COR-L47 (cell line): Measurements from ENCODE around the gene DCDC1.

Experiments used
- DNase-seq: peaks from one replicate; lab custom pipeline; 2025; lab: John Stamatoyannopoulos, UW

DCDC1 gene

DNA sequence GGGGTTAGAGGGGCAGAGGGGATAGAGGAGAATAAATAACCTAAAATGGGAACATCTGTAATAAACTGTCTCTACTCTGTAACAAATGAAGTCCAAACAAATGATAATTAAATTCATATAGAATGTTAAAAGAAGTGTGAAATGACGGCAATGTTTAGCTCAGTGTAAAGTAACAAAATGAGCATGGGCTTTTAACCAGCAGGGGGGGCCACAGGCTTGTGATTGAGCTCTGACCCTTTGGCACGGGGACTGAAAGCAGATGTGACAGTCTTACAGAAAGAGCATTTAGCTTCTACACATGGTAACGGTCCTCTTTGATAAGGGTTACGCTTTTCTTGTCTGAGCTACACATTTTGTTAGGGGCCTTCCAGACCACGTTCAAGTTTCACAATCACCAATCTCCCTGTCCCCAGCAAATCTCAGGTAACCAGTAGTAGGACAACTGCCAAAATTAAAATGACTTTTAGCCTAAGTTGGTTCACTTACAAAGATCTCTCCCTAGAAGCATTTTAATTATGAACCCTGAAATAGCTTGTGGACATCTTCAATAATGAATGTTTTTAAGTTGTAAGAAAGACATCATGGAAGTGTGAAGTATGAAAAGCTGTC lies 262.5 kb downstream of the DCDC1 start:
- DNase-seq, result peak; percentile 79

DNA sequence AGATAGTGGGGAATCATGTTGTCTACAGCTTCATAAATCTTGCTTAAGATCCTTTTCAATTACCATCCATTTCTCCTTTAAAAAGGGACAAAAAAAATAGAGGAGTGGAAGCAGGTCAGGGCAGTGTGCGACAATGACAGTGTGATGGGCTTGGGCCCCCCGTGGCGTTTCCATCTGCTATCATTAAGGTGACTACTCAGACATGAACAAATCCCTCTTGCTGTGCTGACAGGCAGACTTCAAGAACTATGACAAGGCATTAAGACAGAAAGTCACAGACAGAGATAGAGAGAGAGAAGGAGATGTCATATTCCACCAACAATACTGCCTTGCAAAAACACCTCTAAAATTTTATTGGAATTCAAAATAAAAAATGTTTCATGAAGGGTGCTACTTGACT lies 263.2 kb downstream of the DCDC1 start:
- peak; percentile 81 for DNase-seq

DNA sequence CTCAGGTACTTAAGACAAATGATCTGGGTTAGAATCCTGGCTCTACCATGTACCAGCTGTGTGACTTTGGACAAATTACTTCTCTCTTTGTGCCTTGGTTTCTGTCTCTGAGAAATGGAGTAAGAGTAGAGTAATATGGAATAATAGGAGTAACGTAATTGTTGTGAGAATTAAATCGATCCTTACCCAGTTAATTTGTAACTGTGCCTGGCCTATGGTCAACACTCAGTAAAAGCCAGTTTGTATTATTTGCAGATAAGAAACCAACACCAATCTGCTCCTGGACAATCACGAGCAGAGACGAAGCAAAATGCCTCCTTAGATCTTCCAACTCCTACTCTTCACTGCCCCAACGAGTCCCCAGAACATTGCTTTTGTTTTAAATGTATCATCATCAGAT lies 266.7 kb downstream of the DCDC1 start:
- DNase-seq, result no peak

DNA sequence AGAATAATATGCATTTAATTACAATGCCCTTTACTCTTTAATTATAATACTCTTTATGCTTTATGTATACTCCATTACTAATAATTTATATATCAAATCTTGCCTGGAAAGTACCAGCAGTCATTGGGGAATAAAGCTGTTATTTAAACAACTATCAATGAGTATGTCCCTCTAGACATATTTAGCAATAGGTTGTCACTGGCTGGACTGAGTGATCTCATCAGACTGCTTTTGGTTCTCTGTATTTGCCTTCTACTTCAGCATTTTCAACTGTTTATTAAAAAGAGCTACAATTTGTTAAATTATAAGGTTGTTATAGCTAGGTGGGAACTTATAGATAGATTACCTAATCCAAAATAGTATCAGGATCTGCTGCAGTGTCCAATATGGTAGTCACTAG lies 267.2 kb downstream of the DCDC1 start:
- no peak for DNase-seq

DNA sequence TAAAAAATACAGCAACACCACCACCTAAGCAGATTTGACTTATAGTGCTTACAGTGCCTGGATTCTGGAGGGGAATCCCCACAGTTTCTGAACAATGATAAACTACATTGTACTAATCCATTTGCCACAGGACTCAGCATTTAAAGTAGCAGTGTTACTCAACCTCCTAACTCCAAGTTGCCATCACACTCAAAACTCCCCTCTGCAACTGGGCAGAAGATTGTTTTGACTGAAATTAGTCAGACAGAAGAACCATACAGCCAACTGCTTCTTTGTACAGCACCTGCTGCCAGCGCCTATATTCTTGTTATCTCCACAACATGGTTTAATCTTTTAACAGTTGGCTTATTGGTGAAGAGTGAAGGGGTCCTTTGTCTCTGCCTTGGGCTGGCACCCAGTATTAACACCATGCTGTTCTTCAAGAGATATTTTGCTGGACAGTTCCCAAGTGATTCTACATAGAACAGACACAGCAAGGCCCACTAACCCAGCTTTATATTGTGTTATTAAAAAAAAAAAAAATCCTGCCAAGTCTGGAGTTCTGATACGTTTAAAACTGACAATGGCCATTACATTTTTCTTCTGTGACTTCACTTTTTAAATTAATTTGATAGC lies 273.2 kb downstream of the DCDC1 start:
- no peak for DNase-seq

DNA sequence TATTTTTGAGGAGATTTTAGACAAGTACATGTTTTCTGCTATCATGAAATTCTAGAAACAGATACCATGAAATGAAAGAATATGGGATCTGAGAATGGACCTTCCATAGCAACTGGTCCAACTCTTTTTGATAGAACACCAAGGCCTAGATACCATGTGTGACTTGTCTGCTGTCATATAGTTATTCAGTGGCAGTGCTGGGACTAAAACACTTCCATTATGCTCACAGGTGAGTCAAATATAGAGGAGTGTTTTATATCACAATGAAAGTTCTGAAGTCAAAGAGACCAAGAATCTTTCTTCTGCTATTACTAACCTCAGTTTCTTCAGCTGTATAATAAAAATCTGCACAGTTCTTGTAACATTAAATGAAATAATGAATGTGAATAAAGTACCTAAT lies 276.9 kb downstream of the DCDC1 start:
- DNase-seq, result no peak

DNA sequence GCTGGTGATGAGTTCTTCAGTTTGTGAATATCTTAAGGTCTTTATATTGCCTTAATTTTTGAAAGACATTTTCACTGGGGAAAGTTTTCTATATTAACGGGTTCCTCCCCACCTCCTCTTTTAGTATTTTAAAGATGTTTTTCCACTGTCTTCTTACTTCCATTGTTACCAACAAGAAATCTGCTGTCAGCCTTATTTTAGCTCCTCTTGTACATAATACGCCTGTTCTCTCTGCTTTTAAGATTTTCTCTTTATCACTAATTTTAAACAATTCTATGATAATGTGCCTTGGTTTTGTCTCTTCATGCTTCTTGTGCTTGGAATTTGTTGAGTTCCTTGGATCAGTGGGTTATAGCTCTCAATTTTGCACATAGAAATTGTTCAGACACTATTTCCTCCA lies 280.4 kb downstream of the DCDC1 start:
- DNase-seq, result no peak

DNA sequence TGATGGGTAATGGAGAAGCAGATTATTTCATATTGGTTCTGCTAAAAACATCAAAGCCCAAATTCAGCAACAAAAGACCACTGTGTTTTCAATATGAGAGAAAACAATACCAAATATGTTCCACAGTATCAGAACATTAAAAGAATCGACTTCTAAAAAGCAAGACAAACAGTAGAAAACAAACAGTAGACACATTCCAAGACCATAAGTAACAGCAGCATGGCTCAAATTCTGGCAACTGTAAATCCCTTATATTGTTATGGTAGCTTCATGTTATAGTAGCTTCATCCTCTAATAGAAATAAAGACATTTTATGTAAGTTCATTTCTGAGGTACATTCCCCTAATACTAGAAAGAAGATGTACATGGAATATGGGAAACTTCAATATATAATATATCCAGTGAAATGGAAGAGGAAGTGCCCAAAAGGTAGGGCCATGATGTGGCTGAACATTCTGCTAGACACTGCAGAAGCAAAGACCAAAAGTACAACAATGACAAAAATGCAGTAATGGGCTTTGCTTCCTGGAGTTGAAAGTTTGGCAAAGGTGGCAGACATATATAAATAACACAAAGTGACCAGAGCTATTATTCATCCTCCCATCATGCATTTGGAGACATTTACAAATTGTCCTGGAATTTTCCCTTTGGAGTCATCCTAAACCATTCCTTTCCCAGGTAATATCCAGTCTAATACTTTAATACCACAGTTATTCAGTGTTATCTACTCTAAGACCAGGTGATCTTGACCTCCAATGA lies 299.9 kb downstream of the DCDC1 start:
- DNase-seq, result no peak

DNA sequence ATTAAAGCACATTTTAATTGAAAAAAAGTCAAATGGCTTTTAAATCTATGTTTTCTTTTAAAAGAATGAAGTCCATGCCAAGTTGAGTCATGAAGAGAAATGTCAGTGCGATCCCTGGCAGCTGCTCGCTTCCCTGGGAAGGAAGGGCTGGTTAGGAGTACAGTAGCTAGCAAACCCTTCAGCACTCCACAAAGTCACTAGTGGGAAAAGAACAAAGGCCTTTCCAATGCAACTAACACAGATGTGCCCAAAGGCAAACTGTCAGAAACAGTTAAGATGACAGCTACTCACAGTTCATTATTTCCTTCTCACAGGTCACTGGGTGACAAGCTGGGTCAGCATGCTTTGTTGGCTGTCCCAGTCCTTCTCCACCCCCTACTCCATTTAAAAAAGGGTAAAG lies 308.7 kb downstream of the DCDC1 start:
- DNase-seq, result no peak

DNA sequence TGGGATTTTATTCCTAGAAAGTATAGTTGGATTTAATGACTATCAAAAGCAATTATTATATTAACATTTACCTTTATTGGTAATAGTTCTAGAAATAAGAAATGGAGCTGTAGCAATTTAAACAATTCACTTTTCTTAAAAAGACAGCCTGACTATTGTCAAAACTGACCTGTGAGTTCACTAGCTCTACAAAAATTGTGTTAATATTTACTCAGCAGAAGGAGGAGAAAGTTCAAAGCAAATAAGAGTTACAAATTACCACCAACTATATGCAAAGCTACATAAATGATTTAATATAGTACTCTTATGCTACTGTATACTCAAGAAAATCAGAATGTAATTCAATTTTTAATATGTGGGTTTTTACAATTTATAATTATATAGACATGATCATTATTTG lies 310.0 kb downstream of the DCDC1 start:
- DNase-seq, result no peak

DNA sequence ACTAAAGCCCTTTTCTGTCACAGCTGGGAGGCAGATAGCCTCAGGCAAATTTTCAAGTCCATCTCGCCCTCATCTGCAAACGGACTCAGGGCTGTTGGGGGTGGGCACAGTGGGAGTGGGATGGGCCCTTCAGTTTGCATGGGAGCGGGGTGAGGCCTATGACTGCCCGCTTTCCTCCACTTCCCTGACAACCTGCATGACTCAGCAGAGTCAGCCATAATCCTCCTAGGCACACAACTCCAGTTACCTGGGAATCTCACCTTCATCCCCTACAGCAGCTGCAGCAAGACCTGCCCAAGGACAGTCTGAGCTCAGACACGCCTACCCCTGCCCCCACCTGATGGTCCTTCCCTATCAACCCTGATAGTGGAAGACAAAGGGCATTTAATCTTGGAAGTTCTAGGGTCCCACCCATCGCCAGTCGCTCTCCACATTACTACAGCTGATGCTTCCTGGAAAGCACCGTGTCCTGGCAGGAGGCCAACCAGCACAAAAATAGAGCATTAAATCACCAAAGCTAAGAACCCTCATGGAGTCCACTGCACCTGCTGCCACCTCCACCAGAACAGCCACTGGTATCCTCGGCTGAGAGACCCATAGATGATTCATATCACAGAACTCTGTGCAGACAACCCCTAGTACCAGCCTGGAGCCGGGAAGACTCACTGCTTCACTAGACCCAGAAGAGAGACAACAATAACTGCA lies 319.3 kb downstream of the DCDC1 start:
- DNase-seq, result peak; percentile 85

DNA sequence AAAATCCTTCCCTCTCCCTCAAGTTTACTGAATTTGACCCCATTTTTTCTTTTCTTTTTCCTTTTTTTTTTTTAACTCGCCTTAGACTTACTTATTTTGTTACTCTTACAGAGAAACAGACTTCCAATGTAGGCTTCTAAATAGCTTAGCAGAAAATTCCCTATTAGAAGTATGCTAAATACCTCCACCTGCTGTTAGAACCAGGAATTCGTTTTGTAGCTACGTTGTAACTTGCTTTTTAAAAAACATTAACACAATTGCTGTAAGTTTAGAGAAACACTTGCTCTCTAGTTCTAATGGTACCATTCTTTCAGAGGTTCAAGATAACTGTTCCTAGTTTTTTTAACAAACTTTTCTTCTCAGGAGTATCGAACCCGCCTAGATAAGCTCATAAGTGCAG lies 324.2 kb downstream of the DCDC1 start:
- peak; percentile 23 for DNase-seq

DNA sequence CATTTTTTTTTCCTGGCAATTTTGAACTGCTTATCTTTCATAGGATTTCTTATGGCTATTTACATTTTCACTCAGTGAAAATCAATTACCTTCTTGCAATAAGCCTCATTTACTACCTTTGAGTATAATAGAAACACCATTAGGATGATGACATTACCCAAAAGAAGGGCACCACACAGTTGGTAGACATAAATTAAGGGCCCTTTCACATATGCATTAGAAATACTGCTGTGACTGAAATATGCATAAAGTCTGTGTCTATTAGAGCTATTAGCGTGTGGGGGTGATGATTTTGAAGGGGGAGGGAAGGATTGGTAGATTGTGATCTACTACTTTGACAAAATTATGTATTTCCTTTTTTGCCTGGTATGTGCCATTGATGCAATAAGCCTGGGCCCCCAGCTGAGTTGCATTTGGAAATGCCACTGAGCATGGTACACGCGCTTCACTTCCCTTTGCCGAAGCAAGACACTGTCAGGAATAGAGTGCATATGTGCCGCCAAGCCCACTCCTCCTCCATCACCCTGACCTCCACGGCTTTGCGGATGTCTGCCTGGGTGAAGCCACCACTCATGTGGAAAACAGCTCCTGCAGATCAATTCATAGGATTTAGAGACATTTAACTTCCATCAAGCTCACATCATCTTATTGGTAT lies 339.3 kb downstream of the DCDC1 start:
- no peak for DNase-seq

DNA sequence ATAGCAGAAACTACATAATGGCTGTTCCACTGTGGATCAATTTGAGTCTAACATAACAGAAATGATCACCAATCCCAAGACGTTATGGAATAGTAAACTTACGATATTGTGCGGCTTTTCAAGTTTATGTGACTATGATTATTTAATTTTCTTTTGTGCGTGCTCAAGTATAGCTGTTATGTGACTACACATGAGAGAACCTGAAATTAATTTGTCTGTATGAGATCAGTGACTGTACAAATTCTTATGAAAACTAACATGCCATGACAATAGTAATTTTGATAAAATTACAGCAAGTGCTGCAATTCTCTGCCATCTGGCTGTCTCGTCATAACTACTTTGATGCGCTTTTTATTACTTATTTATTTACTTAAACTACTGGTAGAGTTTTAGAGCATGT lies 343.2 kb downstream of the DCDC1 start:
- DNase-seq, result no peak

DNA sequence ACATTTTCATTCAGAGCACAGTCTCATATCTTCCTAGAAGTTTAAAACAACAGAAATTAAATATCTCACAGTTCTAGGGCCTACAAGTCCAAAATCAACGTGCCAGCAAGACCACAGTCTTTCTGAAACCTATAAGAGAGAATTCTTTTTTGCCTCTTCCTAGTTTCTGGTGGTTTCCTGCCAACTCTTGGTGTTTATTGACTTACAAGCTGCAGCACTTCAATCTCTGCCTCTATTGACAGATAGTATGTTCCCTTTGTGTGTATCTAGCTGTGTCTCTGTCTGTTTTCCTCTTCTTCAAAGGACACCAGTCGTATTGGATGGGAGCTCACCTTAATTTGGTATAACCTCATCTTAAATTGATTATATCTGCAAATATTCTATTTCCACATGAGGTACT lies 347.5 kb downstream of the DCDC1 start:
- no peak for DNase-seq

DNA sequence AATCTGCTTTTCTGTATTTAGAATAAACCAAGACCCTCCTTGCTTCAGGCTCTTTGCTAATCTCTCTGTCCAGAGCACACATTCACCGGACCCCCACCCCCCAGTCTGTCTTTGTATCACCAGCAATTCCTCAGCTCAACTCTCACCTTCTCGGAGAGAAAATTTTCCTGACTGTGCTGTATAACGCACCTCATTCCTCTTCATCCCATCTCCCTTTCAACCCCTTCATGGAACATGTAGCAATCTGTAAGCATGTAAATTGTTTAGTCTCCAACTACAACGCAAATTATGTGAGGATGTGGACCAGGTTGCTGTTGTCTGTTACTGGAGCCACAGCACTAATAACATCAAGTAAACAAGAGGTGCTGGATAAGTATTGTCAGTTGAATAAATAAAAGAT lies 349.8 kb downstream of the DCDC1 start:
- DNase-seq, result no peak

DNA sequence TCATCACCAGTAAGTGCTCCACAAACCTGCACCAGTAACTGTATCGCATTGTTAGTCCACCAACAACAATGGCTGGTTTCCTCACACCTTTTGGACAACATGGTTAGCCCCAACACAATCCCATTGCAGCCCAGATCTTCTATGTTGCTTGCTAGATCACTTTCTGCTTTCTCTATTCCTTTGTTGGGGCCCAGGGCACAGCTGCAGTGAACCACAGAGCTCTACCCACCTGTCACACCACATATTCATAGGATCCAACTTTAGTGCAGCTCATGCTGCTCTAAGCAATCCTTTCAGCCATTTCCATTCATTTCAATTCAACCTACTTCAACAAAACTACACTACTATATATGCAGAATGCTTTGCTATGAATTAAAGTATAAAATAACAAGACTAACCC lies 364.3 kb downstream of the DCDC1 start:
- no peak for DNase-seq

DNA sequence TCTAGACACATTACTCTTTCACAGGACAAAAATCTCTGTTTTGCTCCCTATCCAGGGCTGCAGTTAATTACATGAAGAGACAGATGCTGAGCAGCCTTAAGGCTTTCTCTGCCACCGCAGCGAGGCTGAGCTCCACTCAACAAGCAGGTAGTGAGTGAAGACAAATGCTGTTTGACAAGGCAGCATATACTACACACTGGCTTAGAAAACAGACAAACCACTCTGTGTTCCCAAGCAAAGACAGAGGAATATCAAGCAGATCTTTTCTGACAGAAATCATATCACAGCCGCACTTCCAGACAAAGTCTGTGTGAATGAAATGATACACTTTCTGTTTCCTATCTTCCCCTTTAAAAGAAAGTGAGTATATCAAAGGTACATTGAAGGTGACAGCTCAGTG lies 368.1 kb downstream of the DCDC1 start:
- DNase-seq, result no peak

DNA sequence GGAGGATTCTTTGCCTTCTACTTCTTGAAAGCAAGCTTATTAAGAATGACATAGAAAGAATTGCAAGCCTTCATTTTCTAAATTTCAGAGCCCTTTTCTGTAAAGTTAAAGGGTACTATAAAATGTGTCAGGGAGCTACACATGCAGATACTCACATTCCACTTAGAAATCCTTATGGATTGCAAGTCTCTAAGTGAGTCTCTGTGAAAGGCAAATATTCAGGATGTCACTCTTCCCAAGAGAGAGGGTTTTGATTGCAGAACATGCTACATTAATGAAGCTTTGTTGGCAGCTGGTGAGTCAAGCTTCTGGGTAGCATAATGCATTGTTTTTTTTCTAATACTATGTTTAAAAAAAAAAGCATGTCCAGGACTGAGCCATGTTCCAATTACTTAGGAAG lies 369.2 kb downstream of the DCDC1 start:
- no peak for DNase-seq

DNA sequence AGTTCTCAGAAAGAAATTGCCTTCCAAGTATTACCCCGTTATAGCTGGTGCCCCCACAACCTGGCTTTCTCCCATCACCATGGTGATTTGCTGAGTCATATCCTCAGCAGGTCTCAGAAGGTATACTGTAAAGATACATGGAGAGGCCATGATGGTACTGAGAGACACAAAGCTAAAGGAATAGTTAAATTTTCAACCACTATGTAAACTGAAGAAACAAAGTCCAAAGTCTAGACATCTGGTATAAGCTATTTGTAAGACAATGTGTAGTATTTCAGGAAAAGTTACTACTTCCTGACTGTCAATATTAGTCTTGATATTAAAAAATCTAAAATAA lies 377.1 kb downstream of the DCDC1 start:
- no peak for DNase-seq

DNA sequence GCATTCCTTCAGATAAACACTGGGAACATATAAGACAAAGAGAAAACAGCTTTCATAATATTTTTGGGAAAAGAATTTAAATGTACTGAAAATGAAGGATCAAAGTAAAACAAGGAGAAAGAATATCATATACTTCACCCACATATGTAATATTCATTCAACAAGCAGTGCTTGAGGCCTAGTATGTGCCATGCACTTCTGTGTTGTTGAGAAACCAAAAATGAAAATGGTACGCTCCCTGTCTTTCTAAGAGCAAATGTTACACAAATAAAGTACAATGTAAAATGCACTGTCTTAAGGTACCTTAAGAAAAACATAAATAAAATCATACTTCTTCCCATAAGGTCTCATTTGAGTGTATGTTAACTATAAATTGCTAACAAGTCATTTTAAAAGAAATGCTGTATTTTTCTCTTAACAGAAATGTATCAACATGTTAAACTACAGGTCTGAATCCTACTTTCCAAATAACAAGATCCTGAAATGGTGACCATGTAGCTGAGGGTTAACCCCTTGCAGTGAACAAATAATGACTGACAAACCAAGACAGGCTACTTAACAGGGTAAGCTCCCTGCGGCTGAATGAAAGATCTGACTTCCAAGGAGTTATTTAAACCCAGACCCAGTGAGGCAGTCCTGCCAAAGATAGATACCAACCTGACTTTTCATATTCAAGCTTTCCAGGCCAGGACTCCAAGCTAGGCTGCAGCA lies 377.6 kb downstream of the DCDC1 start:
- no peak for DNase-seq

DNA sequence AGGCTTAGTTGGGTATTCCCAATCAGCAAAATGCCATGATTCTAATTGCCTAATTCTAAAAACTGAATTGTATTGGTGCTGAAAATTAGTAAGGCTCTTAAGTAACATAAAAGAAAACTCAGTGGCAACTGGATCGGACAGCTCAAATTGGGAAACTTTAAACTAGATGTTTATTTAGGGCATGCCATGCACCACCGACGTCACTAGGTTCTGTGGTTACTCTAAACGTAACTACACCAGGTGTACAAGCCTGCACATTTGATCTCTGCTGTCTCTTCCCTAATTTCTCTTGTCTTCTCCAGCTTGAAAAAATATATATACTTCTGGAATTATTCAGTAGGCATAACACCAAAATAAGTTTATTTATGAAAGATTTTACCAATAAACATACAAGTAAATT lies 378.2 kb downstream of the DCDC1 start:
- no peak for DNase-seq
